ENCODE measurements around the gene ATP2C2. TPM values are rescaled to one million over a fixed set of nuclear protein-coding genes. Genes with fewer than 3 reads are reported as not detected.

Gene ATP2C2
- polyA plus RNA-seq, 3 donors = 0.06 to 0.15 TPM; not detected in 1

DNA sequence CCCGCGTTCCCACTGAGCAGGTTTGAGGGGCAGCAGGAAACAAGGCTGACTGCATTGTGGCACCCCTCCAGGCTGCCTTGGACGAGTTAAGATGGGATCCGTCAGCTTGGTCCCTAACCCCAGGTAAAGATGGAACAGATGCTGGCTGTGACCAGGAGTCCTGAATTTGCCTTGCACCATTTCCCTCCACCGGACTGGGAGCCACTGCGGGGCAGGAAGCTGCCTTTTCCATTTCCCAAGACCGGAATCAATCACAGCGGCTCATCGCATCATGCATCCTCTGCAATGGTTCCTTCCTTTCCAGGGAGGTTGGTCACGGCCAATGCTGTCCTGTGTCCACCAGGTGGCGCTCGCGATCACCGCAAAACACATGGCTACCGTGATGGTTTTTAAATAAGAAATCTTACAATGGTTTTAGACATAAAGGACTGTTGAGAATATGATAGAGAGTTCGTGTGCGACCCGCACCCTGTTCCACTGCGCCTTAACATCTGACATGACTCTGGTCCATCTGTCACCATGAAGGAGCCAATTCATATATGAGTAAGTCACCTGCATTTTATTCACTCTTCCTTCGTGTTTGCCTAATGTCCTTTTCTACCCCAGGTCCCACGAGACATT, 143.0 kb downstream of the ATP2C2 start:
- 7 to 10% (median 9%) methylated on average over 21 of the region's 21 CpGs for WGBS, 3 donors
- H3K27ac ChIP-seq (ENCODE audit: low read depth, low read length) = no peak overlapping the region

DNA sequence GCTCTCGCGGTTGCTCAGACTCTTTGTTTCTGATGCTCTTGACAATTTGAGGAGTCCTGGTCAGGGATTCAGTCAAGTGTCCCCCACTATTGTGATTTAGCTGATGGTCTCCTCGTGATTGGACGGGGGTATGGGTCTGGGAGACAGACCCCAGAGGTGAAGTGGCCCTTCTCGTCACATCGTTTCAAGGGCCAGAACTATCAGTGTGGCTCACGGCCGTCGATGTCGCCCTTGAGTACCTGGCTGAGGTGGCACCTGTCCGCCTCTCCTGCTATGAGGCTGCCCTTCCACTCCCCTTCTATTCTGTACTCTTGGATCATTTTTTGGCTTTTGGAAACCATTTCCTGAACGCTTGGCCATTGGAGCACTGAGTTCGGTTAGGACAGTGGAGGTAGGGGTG, 143.5 kb downstream of the ATP2C2 start:
- H3K27ac ChIP-seq (ENCODE audit: low read depth, low read length) = no peak overlapping the region
- WGBS, 3 donors = 62 to 74% (median 71%) methylated on average over 13 of the region's 13 CpGs

GRCh38 chr16:84513123-84513522, 144.8 kb downstream of the ATP2C2 start:
- 90 to 93% (median 92%) methylated on average over 10 of the region's 10 CpGs for WGBS, 3 donors

GRCh38 chr16:84513666-84514065, 145.3 kb downstream of the ATP2C2 start:
- no peak overlapping the region for H3K27ac ChIP-seq (ENCODE audit: low read depth, low read length)
- 72 to 80% (median 76%) methylated on average over 11 of the region's 11 CpGs for WGBS, 3 donors

More at GRCh38 chr16:84513123-84513522, 144.8 kb downstream of the ATP2C2 start:
- no peak overlapping the region for H3K27ac ChIP-seq (ENCODE audit: low read depth, low read length)

Other genes with a start within 250 kb of the ATP2C2 start
- 10 to 100 TPM in 1 of 3 donors, 1 to 10 TPM in 2; 4.1 to 14.3 (median 6.4) TPM for gene HSDL1, start 223.4 kb upstream of the ATP2C2 start, polyA plus RNA-seq
- 1 to 10 TPM in 2 of 3 donors, under 1 TPM in 1; 0.94 to 1.6 (median 1.6) TPM for gene DNAAF1, start 223.2 kb upstream of the ATP2C2 start, polyA plus RNA-seq
- gene TAF1C, start 181.5 kb upstream of the ATP2C2 start, polyA plus RNA-seq = 10 to 100 TPM; 31.2 to 63.9 (median 44.7) TPM
- 10 to 100 TPM in 1 of 3 donors, under 1 TPM in 2; 0.15 to 14.4 (median 0.76) TPM for gene ADAD2, start 177.4 kb upstream of the ATP2C2 start, polyA plus RNA-seq
- not detected for gene KCNG4, start 128.5 kb upstream of the ATP2C2 start, polyA plus RNA-seq
- gene WFDC1, start 73.7 kb upstream of the ATP2C2 start, polyA plus RNA-seq = 1 to 10 TPM in 2 of 3 donors, under 1 TPM in 1; 0.13 to 2.1 (median 1.6) TPM
- 1 to 10 TPM; 2.5 to 4.2 (median 3.9) TPM for gene MEAK7, start 136.1 kb downstream of the ATP2C2 start, polyA plus RNA-seq
- 100 to 1,000 TPM in 2 of 3 donors, 10 to 100 TPM in 1; 14.1 to 134 (median 132) TPM for gene COTL1, start 249.5 kb downstream of the ATP2C2 start, polyA plus RNA-seq

Measured in adipose tissue (tissue), 3 donors.